Pancreas (tissue), 10 donors: ENCODE results near the gene NAA60. TPM values are rescaled to one million over a fixed set of nuclear protein-coding genes. Genes with fewer than 3 reads are reported as not detected.

ENCODE experiments used
- ATAC-seq, 4 donors: fragments of 200-7000 bp; cut with Tn5 transposase; one replicate each; pipeline versions ENCODE4 v1.8.0 to v1.9.1; 2020; ENCODE audit warnings: mild to moderate bottlenecking in 4 of 4, moderate library complexity in 4 of 4
- DNase-seq, 6 donors: peaks; one replicate each; pipeline ENCODE4 v3.0.0-alpha.2; 2020
- FAIRE-seq: peaks from 2 replicates; lab custom pipeline; 2012; peaks lifted over from hg19 to GRCh38; lab: Jason Lieb, UNC
- H3K27ac ChIP-seq, 4 donors: fragments of 200-600 bp; sonication (generic); 1 replicate in 3 of 4; 2 replicates in 1 of 4; pipeline versions ENCODE4 v1.5.0 to v1.8.0; 2020
- H3K27me3 ChIP-seq, 4 donors: fragments of 200-600 bp; one replicate each; pipeline ENCODE4 v1.8.0; 2021
- H3K36me3 ChIP-seq, 3 donors: fragments of 200-600 bp; sonication (generic) in 1 of 3; one replicate each; pipeline versions ENCODE4 v1.5.0 to v1.8.0; 2020 to 2021
- H3K4me1 ChIP-seq, 3 donors: fragments of 200-600 bp; one replicate each; pipeline ENCODE4 v1.8.0; 2021
- H3K4me3 ChIP-seq, 4 donors: fragments of 200-600 bp; sonication (generic) in 2 of 4; one replicate each; pipeline versions ENCODE4 v1.5.0 to v1.8.0; 2020 to 2021
- H3K9me3 ChIP-seq, 4 donors: fragments of 200-600 bp; one replicate each; pipeline ENCODE4 v1.8.0; 2021
- CTCF ChIP-seq, 4 donors: fragments of 200-600 bp; sonication (generic) in 3 of 4; IDR thresholded peaks; one replicate each; pipeline versions ENCODE4 v1.5.0 to v1.8.0; 2021; ENCODE audit warnings: antibody characterized with exemption in 4 of 4
- WGBS, 2 donors: extraction: QIAGEN DNeasy Blood & Tissue Kit; methylation state at CpG; one replicate each; pipeline ENCODE4 v1.1.7; 2013; 5-methylcytosine and 5-hydroxymethylcytosine counted together
- intact Hi-C, 3 donors: fragments of 100-400 bp; cut with DNase I; formaldehyde crosslinking; loops; one replicate each; pipeline versions ENCODE4 v1.11.1 to v1.14.2; 2022
- polyA plus RNA-seq, 2 donors: library from polyadenylated mRNA; stranded (reverse); fragments of 200-250 nt; gene quantifications; one replicate each; pipeline ENCODE4 v1.2.3, GENCODE V29; 2013
- total RNA-seq, 6 donors: library from RNA; stranded (reverse); fragmentation: NEBNext Ultra II Directional in 4 of 6; extraction: Animal tissue kit (Norgen Biotek cat#: 25700) in 4 of 6; gene quantifications; one replicate each; pipeline versions ENCODE4 v1.2.1 to v1.2.4, GENCODE V29; 2021 to 2023
- donor health status: healthy with polysubstance abuse.
- donor health status: DM: no; HTN: no; CAD: no; lungs with moderate emphysema.
- donor health status: DM: no; HTN: no; CAD: no.
- donor health status: control.
- donor health status: control.
- donor health status: Bipolar disorder and iron deficiency.
- donor health status: DM: yes; HTN: yes; CAD: no.
- donor health status: DM: no; HTN: no; CAD: no.
- donor health status: DM: no; HTN: no; CAD: no.
- donor health status: DM: yes; HTN: yes; CAD: no.

NAA60 gene
- total and polyA plus RNA-seq, 8 donors, result 22.8 to 41.4 (median 26.7) TPM

GRCh38 chr16:3444032-3444388 is 530 bp downstream of the NAA60 start:
- no peaks in the 10 kb centered on the region for H3K9me3 ChIP-seq
- ATAC-seq (peak; percentile 47 to 76 (median 56)), FAIRE-seq (no peak), DNase-seq (peak in 1 of 6 donors; percentile 15)
- no peaks in the 10 kb centered on the region for H3K4me1 ChIP-seq
- no peaks in the 10 kb centered on the region for H3K36me3 ChIP-seq
- no peaks in the 10 kb centered on the region for H3K27me3 ChIP-seq
- intact Hi-C loops, result no loop called here
- TF ChIP-seq CTCF (IDR thresholded peaks at IDR 0.05), result no peak
- peak overlapping the region in 2 of 4 donors; percentile 50 to 56 for H3K27ac ChIP-seq
- WGBS, 2 donors, result 28 to 33% methylated on average over 10 of the region's 10 CpGs
- H3K4me3 ChIP-seq, result peak overlapping the region; percentile 30 to 50 (median 46)

DNA sequence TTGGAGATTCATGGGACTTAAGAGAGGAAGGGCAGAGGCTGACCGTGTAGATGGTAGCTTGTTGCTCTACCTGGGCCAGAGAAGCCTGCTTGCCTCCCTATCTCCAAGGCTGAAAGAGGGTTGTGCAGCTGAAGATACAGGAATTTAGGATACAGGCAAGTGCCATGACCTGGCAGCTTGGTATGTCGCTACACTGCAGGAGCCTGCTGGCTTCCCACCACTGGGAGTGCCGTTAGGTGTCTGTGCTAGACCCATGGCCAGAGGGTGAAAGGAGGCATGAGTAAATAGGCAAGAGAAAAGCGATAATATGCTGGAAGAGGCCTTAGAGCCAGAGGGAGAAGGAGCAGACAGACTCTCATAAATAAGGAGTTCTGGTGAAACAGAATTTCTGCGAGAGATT is 10.6 kb downstream of the NAA60 start:
- intact Hi-C loops, result no loop called here
- Histone ChIP-seq H3K9me3 (no peaks in the 10 kb centered on the region), H3K4me1 (peaks cover 0 to 13% (median 4%) of the 10 kb centered on the region in 3 donors), H3K27ac (peak overlapping the region in 1 of 4 donors; percentile 22), H3K4me3 (no peak overlapping the region), H3K36me3 (no peaks in the 10 kb centered on the region), H3K27me3 (no peaks in the 10 kb centered on the region)
- 79 to 85% methylated on average over 5 of the region's 5 CpGs for WGBS, 2 donors
- FAIRE-seq (no peak), ATAC-seq (no peak), DNase-seq (no peak)
- no peak for TF ChIP-seq CTCF (IDR thresholded peaks at IDR 0.05)

DNA sequence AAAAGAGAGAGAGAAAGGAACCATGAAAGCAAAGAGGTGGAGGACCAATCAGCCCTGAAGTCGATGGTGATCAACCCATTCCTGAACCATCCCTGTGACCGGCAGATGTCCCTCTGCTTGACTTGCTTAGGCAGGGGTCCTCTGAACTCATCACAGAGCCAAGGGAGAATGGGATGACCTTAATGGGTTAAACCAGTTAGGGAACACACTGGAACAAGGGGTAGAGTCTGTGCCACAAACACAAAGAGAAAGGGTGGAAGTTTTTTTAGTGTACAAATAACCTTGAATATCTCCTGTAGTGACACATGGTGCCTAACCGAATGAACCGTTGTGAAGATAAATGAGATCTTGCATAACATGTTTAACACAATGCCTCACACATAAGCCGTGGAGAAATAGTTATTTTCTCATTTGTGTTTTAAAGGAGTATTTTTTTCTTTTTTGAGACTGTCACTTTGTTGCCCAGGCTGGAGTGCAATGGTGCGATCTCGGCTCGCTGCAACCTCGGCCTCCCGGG is 11.2 kb downstream of the NAA60 start:
- WGBS, 2 donors, result 54 to 62% methylated on average over 10 of the region's 10 CpGs
- Histone ChIP-seq H3K36me3 (no peaks in the 10 kb centered on the region), H3K4me3 (no peak overlapping the region), H3K4me1 (peaks cover 4 to 18% (median 9%) of the 10 kb centered on the region in 3 donors), H3K27ac (peak overlapping the region in 2 of 4 donors; percentile 17 to 22), H3K9me3 (no peaks in the 10 kb centered on the region), H3K27me3 (no peaks in the 10 kb centered on the region)
- no peak for TF ChIP-seq CTCF (IDR thresholded peaks at IDR 0.05)
- ATAC-seq (no peak), FAIRE-seq (no peak), DNase-seq (no peak)
- intact Hi-C loops, result no loop called here

DNA sequence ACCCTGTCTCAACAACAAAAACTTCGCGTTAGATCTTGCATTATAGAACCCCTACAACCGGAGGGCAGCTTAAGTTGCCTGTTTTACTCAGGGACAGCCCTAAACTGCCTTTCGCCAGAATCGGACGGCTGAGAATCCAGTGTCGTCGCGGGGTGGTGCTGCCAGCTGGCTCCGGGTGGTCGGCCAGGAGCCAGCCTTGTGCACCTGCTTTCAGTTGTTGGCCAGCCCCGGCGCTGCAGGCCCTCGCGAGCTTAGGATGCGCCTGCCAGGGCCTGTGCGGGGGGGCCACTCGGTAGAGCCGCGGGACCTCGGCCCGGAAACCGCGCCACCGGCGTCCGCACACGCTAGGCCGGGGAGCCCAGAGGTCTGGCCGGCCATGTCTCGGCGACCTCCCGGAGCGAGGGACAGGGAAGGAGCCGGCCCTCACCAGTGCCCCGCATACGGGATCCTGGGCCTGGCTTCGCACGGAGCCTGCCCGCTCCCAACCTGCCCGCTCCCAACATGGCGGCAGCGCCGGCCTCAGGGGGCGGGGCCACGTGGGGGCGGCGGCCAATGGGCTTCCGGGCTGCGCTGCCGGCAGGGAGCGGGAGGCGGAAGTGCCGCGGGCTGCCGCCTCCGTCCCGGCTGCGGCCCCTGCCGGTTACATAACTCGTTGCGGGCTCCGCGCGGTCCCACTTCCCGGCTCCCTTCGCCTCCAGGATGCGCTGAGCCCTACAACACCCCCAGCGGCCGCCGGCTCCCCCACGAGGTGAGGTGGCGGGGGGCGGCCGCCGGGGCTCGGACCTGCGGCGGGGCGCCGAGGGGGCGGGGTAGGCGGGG is 14.2 kb downstream of the NAA60 start:
- FAIRE-seq (no peak), ATAC-seq (peak; percentile 90 to 95 (median 92)), DNase-seq (peak; percentile 86 to 97 (median 93))
- no peaks in the 10 kb centered on the region for H3K27me3 ChIP-seq
- TF ChIP-seq CTCF (IDR thresholded peaks at IDR 0.05), result peak; percentile 12 to 39 (median 29)
- H3K9me3 ChIP-seq, result no peaks in the 10 kb centered on the region
- H3K36me3 ChIP-seq, result no peaks in the 10 kb centered on the region
- H3K4me3 ChIP-seq, result peak overlapping the region; percentile 58 to 89 (median 73)
- WGBS, 2 donors, result 0 to 1% methylated on average over 57 to 83 of the region's 83 CpGs
- peaks cover 23 to 43% (median 38%) of the 10 kb centered on the region in 3 donors for H3K4me1 ChIP-seq
- intact Hi-C loops, result no loop called here
- H3K27ac ChIP-seq, result peak overlapping the region; percentile 83 to 99 (median 95)
